HTR-8/SVneo (cell line): ENCODE data around the gene EFS.
"Not testable (repeated sequence)": the region's sequence is repeated elsewhere in the genome, so short reads cannot be mapped to it uniquely, and the experiment has no call there.

Source experiments
- DNase-seq: peaks from one replicate; pipeline ENCODE4 v3.0.0; 2011; ENCODE audit warnings: low spot score, mixed read lengths; ENCODE audit not compliant: insufficient read length
- FAIRE-seq: peaks from 2 replicates; lab custom pipeline; 2011; peaks lifted over from hg19 to GRCh38; lab: Jason Lieb, UNC

Gene EFS

DNA sequence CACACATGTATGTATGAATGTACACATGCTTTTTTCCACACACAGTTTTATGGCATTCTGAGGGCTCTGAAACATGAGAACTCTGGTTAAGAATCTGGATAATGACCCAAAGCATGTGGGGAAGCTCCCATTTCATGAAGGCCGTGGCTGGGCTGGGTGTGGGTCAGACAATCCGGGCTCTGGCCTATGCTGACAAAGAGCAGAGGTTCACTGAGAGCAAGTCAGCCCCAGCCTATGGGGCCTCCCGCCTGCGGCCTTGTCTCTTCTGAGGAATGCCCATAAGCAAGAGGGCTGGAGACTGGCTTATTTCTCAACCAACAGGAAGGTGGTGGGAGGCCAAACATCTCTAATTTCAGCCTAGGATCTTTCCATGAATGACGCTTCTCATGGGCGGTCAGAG is 34.6 kb upstream of the EFS start:
- DNase-seq (no peak), FAIRE-seq (no peak)

DNA sequence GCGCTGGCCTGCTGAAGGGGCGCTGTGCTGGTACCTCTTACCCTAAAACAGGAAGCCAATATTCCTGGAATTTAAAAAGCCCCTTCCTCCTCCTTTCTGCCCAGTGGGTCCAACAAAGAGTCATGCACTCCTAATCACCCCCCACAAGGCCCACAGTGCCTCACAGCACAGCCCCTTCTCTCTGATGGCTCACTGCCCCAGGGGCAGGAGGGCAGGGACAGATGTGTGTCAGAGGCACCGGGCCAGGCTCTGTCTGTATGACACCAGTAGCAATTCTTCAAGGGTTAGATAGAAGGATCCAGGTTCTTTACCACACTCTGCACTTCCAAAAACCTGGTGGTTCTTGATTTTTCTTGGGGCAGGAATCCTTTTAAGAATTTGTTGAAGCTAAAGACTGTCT is 34.2 kb upstream of the EFS start:
- DNase-seq (no peak), FAIRE-seq (no peak)

DNA sequence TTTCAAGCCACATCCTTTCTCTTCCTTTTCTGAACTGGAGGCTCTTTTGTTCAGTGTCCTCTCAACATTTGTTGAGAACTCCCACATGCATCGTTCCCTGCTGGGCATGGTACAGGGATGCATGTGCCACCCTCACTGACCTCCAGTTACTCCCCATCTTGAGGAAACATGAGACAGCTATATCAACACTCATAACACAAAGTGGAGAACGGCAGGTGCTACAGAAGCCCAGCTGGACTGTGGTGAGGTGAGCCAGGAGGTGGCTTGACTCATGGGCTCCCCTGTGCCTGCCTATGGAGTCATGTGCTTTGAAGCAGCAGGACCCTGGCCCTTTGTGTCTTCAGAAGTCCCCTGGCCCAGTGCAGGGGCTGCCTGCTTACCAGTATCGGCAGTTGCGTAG is 33.4 kb upstream of the EFS start:
- no peak for DNase-seq
- no peak for FAIRE-seq

DNA sequence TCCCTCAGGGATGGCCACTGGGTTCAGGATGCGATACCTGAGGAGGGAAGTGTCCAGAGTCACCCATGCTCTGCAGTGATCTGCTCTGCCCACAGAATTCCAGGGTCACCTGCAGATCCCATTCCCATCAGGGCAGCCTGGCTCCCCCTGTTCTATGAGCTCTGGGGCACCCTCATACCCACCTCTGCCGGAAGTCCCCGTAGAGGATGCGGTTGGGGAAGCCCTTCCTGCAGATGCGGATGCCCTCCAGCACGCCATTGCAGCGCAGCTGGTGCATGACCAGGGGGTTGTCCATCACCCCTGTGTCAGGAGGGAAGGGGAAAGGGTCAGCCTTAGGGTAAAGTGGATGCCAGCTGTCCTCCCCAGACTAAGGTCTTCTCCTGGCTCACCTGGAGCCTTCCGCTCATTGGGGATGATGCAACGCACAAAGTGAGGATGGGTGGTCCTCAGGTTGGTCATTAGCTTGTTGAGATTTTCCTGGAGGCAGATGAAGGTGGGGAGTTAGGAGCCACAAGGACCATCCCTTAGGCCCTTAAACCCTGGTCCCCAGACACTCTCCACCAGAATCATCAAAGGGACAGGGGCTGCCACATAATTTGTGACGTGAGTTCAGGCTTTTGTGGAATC is 31.9 kb upstream of the EFS start:
- FAIRE-seq, result no peak

DNA sequence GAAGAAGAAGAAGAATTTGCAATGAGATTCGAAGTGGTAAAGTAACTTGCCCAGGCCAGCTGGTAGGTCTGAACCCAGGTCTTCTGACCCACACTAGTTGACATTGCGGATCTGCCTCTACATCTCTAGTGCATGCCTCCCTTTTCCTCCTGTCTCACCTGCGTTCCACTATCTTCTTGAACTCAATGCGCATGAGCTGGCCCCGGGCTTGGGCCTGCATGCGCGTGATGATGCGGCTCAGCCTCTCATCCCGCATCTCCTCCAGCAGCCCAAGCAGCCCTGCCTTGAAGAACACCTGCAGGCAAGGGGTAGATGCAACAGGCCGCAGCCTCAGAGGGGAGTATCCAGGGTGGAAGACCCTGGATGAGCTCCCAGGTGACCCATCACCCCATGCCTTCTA is 31.2 kb upstream of the EFS start:
- DNase-seq (no peak), FAIRE-seq (no peak)

More for the DNA sequence above, 31.9 kb upstream of the EFS start:
- DNase-seq, result no peak

DNA sequence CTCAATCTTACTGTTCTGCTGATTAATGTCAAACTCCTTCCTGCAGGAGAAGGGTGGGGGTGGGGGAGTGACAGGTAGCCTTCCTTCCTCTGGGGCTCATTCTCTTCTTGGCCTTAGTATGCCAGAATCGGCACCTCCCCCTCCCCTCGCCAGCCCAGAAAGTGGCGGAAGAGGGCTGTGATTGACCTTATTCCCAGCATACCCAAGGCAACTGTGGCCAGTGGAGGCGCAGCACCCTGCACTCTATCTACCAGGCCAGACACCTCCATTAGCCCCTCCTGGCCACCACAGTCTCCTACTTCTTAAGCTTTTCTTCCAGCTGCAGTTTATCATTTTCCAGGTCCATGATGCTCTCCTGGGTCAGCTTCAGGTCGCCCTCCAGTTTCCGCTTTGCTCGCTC is 27.6 kb upstream of the EFS start:
- DNase-seq (no peak), FAIRE-seq (no peak)

DNA sequence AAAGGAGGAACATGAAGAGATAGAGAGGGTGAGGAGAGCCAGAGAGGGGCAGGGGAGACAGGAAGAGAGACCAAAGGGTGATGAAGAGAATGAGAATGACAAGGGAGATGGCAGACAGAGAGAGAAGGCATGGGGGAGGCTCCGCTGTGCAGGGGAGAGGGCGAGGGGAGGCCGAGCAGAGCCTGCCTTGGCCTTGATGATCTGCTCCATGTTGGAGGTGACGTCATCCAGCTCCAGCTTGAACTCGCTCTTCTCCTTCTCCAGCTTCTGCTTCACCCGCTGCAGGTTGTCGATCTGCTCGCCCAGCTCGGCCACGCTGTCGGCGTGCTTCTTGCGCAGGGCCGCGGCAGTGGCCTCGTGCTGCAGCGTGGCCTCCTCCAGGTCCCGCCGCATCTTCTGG is 24.9 kb upstream of the EFS start:
- DNase-seq, FAIRE-seq: not testable (repeated sequence)

DNA sequence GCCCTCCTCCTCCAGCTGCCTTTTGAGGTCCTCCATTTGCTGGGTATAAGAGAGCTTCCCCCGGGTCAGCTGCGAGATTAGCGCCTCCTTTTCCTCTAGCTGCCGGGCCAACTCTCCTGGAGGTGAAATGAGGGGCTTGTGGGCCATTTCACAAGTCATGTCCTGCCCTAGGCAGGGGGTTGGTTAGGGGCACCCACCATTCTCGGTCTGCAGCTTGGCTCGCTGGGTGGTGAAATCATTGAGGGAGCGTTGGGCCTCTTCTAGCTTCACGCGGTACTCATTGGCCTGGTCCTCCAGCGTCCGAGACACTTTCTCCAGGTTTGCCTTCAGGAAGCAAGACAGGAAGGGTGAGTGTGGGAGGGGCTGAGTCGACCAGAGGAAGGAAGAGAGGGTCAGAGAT is 24.4 kb upstream of the EFS start:
- no peak for DNase-seq
- FAIRE-seq, result no peak

DNA sequence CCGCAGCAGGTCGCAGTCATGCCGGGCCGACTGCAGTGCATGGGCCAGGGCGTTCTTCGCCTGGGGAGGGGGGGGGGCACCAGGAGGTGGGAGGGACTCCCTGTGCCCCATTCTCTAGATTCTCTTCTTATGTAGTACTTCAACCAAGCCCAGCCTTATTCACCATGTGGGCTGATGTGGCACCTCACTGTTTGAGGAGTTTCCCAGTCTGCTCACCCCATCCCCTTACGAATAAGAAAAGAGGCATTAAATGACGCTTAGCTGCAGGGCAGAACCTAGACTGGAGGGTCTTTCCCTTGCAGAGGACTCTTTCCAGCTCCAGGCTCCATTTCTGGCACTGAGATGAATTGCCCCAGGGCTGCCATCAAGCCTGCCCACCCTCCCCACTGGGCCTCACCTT is 24.0 kb upstream of the EFS start:
- no peak for DNase-seq
- no peak for FAIRE-seq

DNA sequence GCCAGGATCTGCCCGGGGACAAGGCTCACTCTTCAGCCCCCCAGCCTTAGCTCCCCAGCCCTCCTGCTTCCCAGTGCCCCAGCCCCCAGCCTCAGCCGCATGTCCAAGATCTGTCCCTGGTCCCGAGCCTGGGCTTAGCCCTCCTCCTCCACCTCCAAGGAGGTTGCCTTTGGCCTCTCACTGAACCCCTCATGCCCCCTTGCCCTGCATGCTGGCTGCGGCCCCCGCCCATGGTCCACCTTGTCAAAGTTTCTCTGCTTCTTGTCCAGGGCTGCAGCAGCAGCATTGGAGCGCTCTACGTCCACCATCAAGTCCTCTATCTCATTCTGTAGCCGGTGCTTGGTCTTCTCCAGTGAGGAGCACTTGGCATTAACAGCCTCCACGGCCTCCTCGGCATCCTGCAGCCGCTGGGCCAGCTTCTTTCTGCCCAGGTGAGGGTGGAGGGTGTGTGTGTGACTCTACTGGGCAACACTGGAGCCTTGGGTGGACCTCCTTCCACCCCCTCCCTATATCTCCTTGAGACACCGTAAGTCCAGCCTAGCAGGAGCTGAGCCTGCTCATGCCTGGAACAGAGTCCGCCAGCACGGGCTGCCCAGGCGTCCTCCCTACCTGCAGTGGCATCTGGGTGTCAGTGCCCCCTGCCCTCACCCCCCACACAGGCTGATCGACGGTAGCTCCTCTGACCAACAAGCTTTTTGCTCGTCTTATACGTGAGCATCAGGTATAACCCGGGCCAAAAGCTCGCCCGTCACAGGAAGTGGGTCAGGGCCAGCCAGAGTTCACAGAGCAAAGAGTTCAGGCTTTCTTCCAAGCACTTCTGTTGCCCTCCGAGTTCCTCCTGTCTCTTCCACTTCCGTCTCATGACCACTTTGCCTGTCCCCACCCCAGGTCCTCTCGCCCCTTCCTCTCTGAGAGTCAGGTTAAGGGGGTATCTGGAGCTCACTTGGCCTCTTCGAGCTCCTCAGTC is 23.2 kb upstream of the EFS start:
- FAIRE-seq (no peak), DNase-seq (no peak)

DNA sequence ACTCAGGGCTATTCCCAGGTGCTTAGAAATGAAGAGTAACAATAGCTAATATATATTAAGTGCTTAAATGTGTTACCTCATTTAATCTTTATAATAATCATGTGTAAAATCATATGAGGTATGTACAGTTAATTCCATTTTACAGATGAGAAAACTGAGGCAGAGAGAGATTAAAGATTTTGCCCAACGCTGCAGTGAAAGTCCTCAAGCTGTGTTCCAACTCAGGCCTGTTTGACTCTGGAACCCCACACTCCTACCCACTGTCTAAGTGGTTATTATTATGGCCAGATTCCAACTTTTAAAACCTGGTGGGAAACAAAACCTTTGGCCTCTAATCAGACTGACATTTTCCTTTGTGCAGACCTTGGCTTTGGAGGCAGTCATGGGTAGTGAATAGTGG is 22.0 kb upstream of the EFS start:
- DNase-seq (no peak), FAIRE-seq (no peak)

DNA sequence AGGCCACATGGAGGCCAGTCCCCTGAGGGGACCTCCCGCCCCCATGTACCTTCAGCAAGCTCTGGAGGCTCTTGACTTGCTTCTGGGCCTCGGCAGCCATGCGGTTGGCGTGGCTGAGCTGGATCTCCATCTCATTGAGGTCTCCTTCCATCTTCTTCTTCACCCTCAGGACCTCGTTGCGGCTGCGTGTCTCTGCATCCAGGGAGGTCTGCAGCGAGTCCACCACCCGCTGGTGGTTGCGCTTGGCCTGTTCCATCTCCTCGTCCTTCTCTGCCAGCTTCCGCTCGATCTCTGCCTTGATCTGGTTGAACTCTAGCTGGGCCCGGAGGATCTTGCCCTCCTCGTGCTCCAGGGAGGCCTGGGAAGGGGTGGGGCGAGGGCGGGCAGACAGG is 21.3 kb upstream of the EFS start:
- not testable (repeated sequence) for DNase-seq, FAIRE-seq

DNA sequence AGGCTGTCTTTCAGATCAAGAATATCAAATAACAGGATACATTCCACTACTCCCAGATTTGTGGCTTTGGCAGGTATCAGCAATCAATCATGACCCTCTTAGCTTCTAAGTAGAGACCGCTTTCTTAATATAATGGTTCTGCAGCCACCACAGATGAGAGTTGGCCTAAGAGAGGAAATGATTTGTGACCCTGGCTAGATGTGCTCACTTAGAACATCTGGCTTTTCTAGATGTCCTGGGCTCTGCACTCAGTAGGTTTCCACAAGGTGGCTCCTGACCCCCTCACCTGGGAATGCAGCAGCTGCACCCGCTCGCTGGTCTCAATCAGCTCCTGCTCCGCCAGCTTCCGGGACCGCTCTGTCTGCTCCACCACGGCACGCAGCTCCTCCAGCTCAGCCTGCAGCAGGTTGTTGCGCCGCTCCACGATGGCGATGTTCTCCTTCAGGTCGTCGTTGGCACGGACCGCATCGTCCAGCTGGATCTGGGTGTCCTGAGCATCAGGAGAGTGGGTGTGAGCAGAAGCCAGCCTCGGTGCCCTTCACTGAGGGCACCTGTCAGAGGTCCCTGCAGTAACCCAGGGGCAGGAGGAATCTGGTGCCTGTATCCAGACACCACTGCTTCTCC is 20.8 kb upstream of the EFS start:
- FAIRE-seq (no peak), DNase-seq (no peak)

DNA sequence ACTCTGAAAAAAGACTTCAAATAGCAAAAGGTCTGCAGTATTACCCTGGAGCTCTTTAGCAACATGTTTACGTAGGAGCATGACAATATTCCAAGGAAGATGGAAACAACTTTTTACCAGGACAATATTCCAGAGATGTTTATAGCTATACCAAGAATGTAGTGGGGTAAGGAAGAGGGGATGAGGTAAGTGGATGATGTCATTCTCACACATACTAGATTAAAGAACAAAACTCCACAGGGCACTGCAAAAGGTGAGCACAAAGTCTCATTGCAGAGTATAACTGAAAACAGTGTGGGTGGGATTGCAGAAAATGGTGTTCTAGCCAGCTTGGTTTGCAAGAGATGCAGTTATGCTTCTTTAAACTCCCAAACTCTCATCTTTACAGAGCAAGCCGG is 20.3 kb upstream of the EFS start:
- FAIRE-seq, result no peak
- no peak for DNase-seq

DNA sequence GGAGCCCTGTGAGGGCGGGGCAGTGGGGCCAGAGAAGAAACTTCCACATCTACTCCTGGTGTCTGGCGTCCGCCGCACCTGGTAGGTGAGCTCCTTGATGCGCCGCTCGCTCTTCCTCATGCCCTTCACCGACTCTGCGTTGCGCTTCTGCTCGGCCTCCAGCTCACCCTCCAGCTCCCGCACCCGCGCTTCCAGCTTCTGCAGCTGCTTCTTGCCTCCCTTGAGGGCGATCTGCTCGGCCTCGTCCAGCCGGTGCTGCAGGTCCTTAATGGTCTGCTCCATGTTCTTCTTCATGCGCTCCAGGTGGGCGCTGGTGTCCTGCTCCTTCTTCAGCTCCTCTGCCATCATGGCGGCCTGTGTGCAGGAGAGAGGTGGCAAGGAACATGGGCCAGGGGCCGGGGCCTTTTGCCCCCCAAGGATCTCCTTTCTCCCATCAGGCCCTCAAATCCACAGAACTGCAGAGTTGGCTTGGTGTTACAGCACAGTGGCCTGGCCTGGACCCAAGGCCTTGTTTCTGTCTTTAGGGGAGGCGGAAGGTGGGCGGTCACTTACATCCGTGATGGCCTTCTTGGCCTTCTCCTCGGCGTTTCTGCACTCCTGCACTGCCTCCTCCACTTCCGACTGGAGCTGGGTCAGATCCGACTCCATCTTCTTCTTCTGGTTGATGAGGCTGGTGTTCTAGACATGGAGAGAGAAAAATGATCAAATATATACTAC is 19.6 kb upstream of the EFS start:
- no peak for DNase-seq
- no peak for FAIRE-seq

DNA sequence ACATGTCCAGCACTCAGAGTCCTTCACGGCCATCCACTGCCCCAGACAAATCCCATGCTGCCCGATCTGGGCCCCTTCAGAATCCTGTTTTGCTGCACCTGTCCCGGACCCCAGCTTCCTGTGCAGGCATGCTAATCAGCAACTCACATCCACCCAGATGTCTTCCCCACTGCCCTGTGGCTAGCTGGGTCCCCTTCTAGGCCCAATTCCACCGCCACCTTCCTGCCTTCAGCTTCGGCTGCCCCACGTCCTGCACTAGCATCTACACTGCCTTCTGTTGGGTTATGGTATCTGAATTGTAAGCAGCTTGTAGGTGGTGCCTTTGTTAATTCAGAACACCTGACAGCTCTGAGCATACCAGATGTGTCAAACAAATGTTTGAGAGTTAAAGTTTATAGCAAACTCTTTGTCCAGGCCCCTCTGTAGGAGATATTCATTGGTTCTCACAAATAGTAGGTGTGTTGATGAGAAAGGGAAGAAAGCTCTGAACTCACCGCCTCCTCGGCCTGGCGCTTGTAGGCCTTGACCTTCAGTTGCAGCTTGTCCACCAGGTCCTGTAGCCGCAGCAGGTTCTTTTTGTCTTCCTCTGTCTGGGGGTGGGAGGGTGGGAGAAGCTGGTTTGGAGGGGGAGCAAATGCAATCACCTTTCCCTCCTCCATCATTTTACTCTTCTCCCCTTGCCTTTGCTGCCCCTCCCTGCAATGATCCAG is 17.9 kb upstream of the EFS start:
- DNase-seq (no peak), FAIRE-seq (no peak)

DNA sequence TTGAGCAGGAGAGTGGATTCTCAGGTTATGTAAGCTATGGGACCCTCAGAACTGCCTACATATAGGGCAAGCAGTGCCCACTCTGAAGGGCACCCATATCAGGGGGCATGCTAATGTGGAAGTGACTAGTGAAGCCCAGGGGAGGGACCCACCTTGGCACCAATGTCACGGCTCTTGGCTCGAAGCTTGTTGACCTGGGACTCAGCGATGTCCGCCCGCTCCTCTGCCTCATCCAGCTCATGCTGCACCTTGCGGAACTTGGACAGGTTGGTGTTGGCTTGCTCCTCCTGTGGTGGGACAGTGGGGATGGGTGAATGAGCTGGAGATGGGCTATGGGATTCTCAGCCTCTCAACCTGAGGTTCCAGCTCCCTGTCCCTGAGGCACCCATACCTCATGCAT is 17.3 kb upstream of the EFS start:
- no peak for DNase-seq
- no peak for FAIRE-seq

DNA sequence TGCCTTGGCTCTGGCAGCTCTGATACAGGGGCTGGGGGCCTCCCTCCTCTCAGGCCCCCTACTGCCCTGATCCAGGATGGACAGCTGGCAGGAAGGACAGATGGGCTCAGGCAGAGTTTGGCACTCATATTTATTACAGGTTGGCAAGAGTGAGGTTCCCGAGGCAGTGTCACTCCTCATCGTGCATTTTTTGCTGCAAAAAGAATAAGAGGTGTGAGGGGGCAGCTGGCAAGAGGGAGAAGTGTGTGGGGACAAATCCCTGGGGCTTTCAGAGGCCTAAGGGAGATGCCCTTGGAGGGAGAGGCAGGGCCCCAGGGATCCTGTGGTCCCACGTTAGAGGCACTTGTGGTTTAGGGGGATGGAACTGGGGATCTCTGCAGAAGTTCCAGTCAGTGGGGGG is 16.9 kb upstream of the EFS start:
- DNase-seq (no peak), FAIRE-seq (no peak)

DNA sequence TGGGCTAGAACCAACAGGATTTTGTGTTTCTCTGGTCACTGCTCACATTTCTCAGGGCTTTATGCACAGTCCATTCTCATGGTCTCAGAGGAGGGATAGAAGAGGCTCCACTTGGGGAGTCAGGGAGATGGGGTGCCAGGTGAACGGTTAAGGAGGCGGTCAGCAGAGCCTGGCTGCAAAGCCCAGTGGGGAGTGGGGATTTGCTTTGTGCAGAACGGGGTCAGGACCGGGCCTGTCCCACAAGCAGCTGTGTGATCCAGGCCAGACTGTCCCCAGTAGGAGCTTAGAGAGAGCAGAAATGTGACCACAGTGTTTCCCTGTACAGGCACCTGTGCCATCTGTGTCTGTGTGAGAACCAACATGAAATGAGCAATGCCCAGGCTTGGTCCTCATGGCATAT is 16.0 kb upstream of the EFS start:
- FAIRE-seq, result no peak
- DNase-seq, result no peak
